Stimulated activated effector memory CD8-positive, alpha-beta T cell treated with anti-CD3 and anti-CD28 coated beads, Interleukin-12 subunit alpha, Interleukin-12 subunit beta, amount 100 ng/mL, for 72 hours (primary cell): ENCODE data around the gene MMP24OS.

Experiments used
- ATAC-seq: fragments of 150-1000 bp; cut with Tn5 transposase; 2 replicates; pipeline ENCODE4 v1.10.0; 2021
- DNase-seq, 2 donors: peaks; one replicate each; pipeline ENCODE4 v3.0.0; 2021 to 2022; ENCODE audit warnings: low spot score in 2 of 2
- H3K27ac Mint-ChIP-seq: one replicate; pipeline ENCODE4 v1.8.0; 2022; ENCODE audit warnings: mild to moderate bottlenecking, mixed read lengths
- H3K36me3 Mint-ChIP-seq: one replicate; pipeline ENCODE4 v1.8.0; 2022; ENCODE audit warnings: mild to moderate bottlenecking, mixed read lengths
- H3K4me1 Mint-ChIP-seq: one replicate; pipeline ENCODE4 v1.8.0; 2022; ENCODE audit warnings: mixed read lengths
- H3K4me3 Mint-ChIP-seq: one replicate; pipeline ENCODE4 v1.8.0; 2022; ENCODE audit warnings: mild to moderate bottlenecking, mixed read lengths
- H3K9me3 Mint-ChIP-seq: one replicate; pipeline ENCODE4 v1.8.0; 2022; ENCODE audit warnings: mixed read lengths

The MMP24OS gene

GRCh38 chr20:35279040-35279439 lies 1.1 kb upstream of the MMP24OS start:
- Mint-ChIP-seq H3K4me3 (no peak overlapping the region), H3K27ac (peak overlapping the region; percentile 99), H3K4me1 (peaks cover 46% of the 10 kb centered on the region), H3K36me3 (peaks cover 87% of the 10 kb centered on the region), H3K9me3 (no peaks in the 10 kb centered on the region)
- ATAC-seq (no peak), DNase-seq (no peak)

GRCh38 chr20:35277127-35277526 lies 795 bp downstream of the MMP24OS start:
- no peak for DNase-seq
- Mint-ChIP-seq H3K36me3 (peaks cover 85% of the 10 kb centered on the region), H3K4me1 (peaks cover 38% of the 10 kb centered on the region), H3K4me3 (peak overlapping the region; percentile 99), H3K27ac (peak overlapping the region; percentile 99), H3K9me3 (no peaks in the 10 kb centered on the region)
- no peak for ATAC-seq

- H3K27ac Mint-ChIP-seq: peak overlapping the region; percentile 99
- H3K4me3 Mint-ChIP-seq: peak overlapping the region; percentile 99
- DNase-seq (no peak), ATAC-seq (no peak)
- H3K9me3 Mint-ChIP-seq: no peaks in the 10 kb centered on the region
- peaks cover 84% of the 10 kb centered on the region for H3K36me3 Mint-ChIP-seq
- peaks cover 38% of the 10 kb centered on the region for H3K4me1 Mint-ChIP-seq
Observed at GRCh38 chr20:35276408-35276807, 1.5 kb downstream of the MMP24OS start.

GRCh38 chr20:35275741-35276251 lies 2.1 kb downstream of the MMP24OS start:
- Mint-ChIP-seq H3K4me3 (peak overlapping the region; percentile 99), H3K36me3 (peaks cover 84% of the 10 kb centered on the region), H3K27ac (peak overlapping the region; percentile 99), H3K9me3 (no peaks in the 10 kb centered on the region), H3K4me1 (peaks cover 44% of the 10 kb centered on the region)
- ATAC-seq: no peak
- DNase-seq: no peak

GRCh38 chr20:35274172-35275092 lies 3.5 kb downstream of the MMP24OS start:
- Mint-ChIP-seq H3K4me3 (no peak overlapping the region), H3K36me3 (peaks cover 83% of the 10 kb centered on the region), H3K27ac (peak overlapping the region; percentile 61), H3K4me1 (peaks cover 49% of the 10 kb centered on the region), H3K9me3 (no peaks in the 10 kb centered on the region)
- DNase-seq: no peak
- ATAC-seq: no peak

GRCh38 chr20:35273449-35274171 lies 4.3 kb downstream of the MMP24OS start:
- peak overlapping the region; percentile 70 for H3K27ac Mint-ChIP-seq
- ATAC-seq: no peak
- peaks cover 80% of the 10 kb centered on the region for H3K36me3 Mint-ChIP-seq

GRCh38 chr20:35271904-35272303 lies 6.0 kb downstream of the MMP24OS start:
- H3K4me3 Mint-ChIP-seq: no peak overlapping the region
- DNase-seq (no peak), ATAC-seq (no peak)
- H3K27ac Mint-ChIP-seq: peak overlapping the region; percentile 85
- no peaks in the 10 kb centered on the region for H3K9me3 Mint-ChIP-seq
- H3K4me1 Mint-ChIP-seq: peaks cover 46% of the 10 kb centered on the region
- H3K36me3 Mint-ChIP-seq: peaks cover 71% of the 10 kb centered on the region

More at GRCh38 chr20:35273449-35274171, 4.3 kb downstream of the MMP24OS start:
- H3K4me1 Mint-ChIP-seq: peaks cover 49% of the 10 kb centered on the region
- no peak for DNase-seq
- H3K4me3 Mint-ChIP-seq: no peak overlapping the region
- H3K9me3 Mint-ChIP-seq: no peaks in the 10 kb centered on the region

GRCh38 chr20:35271073-35271882 lies 6.6 kb downstream of the MMP24OS start:
- peak overlapping the region; percentile 85 for H3K27ac Mint-ChIP-seq
- ATAC-seq (no peak), DNase-seq (no peak)
- no peaks in the 10 kb centered on the region for H3K9me3 Mint-ChIP-seq
- H3K36me3 Mint-ChIP-seq: peaks cover 71% of the 10 kb centered on the region
- H3K4me1 Mint-ChIP-seq: peaks cover 40% of the 10 kb centered on the region
- H3K4me3 Mint-ChIP-seq: no peak overlapping the region

GRCh38 chr20:35270021-35270902 lies 7.7 kb downstream of the MMP24OS start:
- H3K4me1 Mint-ChIP-seq: peaks cover 30% of the 10 kb centered on the region
- H3K4me3 Mint-ChIP-seq: no peak overlapping the region
- peak overlapping the region; percentile 85 for H3K27ac Mint-ChIP-seq
- H3K9me3 Mint-ChIP-seq: no peaks in the 10 kb centered on the region
- no peak for DNase-seq
- H3K36me3 Mint-ChIP-seq: peaks cover 72% of the 10 kb centered on the region
- no peak for ATAC-seq

GRCh38 chr20:35269055-35269781 lies 8.7 kb downstream of the MMP24OS start:
- H3K9me3 Mint-ChIP-seq: no peaks in the 10 kb centered on the region
- DNase-seq (peak; percentile 41 to 82), ATAC-seq (peak; percentile 77)
- H3K27ac Mint-ChIP-seq: no peak overlapping the region
- H3K4me3 Mint-ChIP-seq: no peak overlapping the region
- peaks cover 34% of the 10 kb centered on the region for H3K4me1 Mint-ChIP-seq
- peaks cover 67% of the 10 kb centered on the region for H3K36me3 Mint-ChIP-seq

GRCh38 chr20:35267092-35267491 lies 10.8 kb downstream of the MMP24OS start:
- H3K27ac Mint-ChIP-seq: peak overlapping the region; percentile 73
- H3K9me3 Mint-ChIP-seq: no peaks in the 10 kb centered on the region
- peaks cover 41% of the 10 kb centered on the region for H3K4me1 Mint-ChIP-seq
- no peak overlapping the region for H3K4me3 Mint-ChIP-seq
- ATAC-seq: no peak
- peaks cover 61% of the 10 kb centered on the region for H3K36me3 Mint-ChIP-seq
- no peak for DNase-seq

- Mint-ChIP-seq H3K4me1 (peaks cover 27% of the 10 kb centered on the region), H3K9me3 (no peaks in the 10 kb centered on the region), H3K4me3 (no peak overlapping the region), H3K36me3 (peaks cover 40% of the 10 kb centered on the region), H3K27ac (no peak overlapping the region)
- ATAC-seq (no peak), DNase-seq (no peak)
Observed at GRCh38 chr20:35264755-35265154, 13.2 kb downstream of the MMP24OS start.

GRCh38 chr20:35263532-35264341 lies 14.2 kb downstream of the MMP24OS start:
- no peak overlapping the region for H3K4me3 Mint-ChIP-seq
- H3K36me3 Mint-ChIP-seq: peaks cover 31% of the 10 kb centered on the region
- peak overlapping the region; percentile 79 for H3K27ac Mint-ChIP-seq

More at GRCh38 chr20:35263532-35264341, 14.2 kb downstream of the MMP24OS start:
- H3K9me3 Mint-ChIP-seq: no peaks in the 10 kb centered on the region
- ATAC-seq: no peak
- H3K4me1 Mint-ChIP-seq: peaks cover 19% of the 10 kb centered on the region
- DNase-seq: no peak
